D341Med (cell line): ENCODE measurements around the gene LRMDA.

Source experiments
- DNase-seq: peaks from one replicate; pipeline ENCODE4 v3.0.0; 2012; ENCODE audit warnings: low spot score

LRMDA gene

DNA sequence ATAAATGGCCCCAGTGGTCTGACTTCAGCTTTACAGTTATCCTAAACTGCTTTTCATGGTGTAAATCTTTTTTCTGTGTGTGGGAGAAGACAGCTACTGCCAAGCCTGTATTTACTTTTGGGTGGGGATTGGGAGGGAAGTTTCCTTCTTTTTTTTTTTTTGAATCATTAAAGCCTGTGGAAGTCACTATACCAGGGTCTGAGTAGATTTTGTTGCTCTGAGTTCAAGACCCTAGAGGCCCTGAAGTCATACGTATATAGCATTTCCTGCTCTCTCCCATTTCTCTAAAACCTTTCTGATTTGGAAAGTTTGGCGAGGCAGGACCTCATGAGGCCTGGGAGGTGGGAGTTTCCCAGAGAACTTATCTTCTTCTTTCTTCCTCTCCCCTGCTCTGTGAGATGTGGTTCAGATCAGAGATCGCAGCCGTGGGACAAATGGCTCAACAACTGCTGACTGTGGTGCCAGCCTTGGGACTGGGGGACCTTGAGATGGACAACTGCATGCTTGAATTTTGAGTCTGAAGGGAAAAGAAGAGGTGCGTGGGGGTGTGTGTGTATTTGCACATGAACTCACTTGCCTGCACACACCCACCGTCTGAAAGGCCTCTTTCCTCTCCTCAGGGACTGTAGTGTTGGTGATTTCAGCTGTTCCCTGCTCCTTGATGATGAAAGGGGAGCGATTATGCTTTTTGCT lies 18.1 kb downstream of the LRMDA start:
- no peak for DNase-seq

DNA sequence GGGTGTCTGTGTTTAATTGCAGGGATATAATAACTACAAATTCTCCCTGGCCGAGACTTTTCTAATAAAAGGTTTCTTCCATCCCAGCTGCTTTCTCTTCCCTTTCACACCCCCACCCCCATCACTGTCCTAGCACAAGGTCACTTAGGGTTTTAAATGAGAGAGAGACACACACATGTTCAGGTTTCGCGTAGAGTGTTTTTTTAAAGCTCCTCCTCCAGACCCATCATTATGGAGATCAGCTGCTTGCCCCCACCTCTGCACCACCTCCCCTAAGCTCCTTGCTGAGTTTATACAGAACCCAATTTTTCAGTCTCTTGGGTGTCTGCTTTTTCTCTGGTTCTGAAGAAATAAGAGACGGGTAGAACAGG lies 18.6 kb downstream of the LRMDA start:
- DNase-seq: no peak

DNA sequence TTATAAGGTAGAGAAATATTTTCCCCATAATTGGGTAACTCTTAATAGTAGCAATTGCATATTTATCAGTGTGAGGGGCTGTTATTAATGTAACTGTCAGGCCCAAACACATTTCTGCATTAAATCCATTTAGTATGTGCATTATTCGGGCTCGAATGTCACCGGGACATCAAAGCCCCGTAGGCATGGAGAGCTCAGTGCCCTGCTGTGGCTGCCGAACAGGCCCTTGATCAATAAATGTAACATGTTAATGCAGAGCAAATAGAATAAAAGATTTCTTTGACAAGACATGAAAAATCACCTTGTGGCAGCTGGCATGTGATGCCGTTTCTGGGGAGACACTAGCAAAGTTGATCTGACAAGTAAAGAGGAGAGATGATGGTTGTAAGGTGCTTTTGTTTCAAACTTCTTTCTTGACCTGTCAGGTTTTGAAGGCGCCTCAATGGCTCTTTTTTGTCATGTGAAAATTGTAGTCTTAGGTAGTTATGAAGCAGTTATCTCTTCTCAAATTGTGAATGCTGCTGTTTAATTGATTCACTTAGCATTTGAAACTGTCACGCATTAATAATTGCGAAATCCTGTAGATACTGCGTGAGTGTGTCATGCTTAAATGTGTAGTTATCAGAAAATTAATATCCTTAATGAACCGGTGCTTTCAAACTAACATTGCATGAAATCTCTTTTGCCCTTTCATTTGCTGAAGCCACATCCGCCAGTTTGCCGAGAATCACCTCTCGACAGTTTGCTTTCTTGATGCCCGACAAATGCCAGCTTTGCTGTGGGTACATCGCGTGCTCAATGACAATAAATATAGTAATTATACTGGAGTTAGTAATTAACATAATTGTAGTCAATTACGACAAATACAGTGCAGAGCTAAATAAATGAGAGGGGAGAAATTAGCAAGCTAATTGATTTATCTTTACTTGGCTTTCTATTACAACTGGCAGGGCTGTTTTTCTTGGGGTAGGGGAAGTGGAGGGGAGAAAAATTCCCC lies 19.5 kb downstream of the LRMDA start:
- no peak for DNase-seq

DNA sequence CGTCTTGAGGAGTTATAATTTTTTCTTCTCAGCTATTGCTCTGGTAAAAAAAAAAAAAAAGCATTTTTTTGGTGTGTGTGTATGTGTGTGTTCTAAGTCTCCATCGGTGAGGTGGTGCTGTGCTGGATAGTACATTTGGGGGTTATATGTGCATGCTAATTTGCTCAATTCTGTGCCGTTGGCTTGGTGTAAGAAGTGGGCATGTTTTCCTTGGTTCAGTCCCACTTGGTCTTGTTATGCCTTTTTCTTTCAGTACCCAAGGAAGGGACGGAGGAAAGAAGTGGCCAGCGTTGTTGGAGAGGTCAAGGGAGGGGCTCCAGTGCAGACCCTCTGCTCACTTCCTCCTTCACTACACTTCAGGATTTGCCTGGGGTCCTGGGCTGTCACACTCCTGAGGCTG lies 20.4 kb downstream of the LRMDA start:
- DNase-seq: no peak

DNA sequence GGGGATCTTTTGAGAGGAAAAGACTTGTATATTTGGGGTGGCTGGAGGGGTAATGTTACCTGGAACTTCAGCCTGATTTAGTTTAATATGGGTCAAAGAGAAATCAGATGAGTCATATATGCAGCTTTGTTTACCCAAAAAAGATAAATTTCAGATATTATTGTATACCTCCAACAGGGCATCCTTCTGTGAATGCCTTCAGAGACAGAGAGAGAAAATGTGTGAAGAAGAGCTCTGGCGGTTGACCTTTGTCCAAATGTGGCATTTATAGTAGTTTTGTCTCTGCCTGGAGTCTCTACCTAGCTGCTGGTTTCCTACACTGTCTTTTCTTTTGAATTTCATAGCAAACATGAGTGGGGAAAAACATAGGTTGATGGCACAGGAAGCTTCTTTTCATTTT lies 21.6 kb downstream of the LRMDA start:
- no peak for DNase-seq

DNA sequence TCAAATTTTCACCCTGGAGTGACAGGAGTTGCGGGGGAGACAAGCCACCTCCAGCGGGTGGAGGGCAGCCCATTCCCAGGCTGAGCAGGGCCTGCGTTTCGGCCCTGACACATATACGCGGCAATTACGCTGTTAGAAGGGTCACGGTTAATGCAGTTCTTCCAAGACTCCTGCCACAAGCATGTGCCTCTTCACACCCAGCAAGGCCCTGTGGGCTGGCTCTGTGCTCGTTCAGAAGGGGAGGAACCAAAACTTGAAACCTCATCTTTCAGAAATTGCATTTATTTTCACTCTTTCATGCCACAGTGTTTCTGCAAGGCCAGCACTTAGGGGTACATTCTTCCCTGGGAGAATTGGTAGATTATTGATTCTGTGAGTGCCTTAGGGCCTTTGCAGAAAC lies 24.7 kb downstream of the LRMDA start:
- DNase-seq: no peak

DNA sequence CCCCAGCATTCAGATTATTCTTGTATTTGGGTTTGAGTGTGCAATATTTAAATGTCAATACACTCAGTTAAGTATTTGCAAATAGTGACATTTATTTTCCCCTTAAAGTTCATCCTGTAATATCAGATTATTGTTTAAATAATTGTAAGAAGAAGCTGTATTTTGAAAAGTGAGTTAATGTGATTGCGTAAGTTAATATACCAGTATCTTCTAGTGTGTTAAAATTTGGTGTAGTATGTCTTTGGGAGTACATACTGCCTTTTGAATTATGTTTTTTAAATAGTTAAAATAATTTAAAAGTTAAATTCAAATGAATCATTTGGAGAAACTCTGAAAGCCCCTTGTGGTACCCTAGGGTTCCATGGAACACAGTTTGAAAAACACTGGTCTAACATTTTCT lies 28.6 kb downstream of the LRMDA start:
- DNase-seq: no peak

DNA sequence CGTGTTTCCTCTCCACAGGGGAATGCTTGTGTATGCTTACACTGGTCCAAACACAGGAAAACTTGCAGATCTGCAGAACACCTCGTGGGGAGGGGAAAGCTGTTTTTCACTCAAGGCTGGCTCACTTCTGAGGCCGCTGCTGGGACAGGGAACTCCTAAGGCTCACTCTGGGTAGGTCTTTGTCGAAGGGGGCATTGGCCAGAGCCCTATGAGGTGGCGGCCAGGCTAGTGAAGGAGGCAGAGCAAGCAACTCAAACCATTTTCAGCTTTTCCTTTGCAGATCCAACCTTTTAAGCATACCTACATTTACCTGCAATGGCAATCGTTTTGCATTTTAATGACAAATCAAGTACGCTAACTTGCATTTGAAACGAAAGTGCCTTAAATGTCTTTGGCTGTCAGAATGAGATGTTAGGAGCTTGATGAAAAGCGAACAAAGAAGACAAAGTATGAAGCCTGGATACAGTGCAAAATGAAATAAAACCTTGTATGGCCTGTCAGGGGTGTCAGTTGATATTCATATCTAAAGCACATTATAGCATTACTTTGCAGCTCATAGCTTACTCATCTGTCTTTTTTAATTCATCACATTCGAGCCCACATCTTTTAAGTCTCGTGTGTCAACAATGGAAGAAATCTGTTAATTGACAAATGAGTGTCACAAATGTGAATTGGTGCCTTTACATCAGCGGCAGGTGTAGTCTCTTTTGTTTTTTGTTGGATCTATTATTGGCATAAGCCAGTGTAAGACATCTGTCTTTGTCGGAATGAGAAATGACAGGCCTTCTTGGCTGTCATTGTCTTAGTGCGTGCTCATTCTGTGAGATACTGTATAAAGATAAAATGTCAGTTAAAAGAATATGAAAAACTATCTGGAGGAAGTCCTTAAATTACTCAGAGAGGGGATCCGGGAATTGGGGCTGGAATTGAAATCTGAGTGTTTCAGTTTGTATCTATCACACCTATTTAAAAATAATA lies 30.5 kb downstream of the LRMDA start:
- DNase-seq: no peak

DNA sequence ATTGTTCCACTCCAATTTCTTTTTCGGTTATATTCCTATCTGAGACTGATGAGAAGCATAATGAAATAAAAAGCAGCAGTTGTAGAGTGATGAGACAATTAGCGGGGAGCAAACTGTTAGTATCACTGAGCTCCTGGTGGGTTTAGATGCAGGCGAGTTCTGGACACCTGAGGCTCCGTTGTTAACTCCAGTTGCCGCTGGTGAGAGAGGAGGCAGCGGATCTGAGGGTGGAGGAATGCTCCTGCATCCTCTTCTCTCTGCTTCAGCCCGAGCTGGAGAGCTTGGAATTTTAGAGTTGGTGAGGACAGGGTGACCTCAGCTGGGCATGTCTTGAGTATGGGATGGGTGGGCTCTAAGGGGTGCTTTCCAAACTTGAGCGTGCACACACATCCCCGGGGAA lies 31.4 kb downstream of the LRMDA start:
- no peak for DNase-seq

DNA sequence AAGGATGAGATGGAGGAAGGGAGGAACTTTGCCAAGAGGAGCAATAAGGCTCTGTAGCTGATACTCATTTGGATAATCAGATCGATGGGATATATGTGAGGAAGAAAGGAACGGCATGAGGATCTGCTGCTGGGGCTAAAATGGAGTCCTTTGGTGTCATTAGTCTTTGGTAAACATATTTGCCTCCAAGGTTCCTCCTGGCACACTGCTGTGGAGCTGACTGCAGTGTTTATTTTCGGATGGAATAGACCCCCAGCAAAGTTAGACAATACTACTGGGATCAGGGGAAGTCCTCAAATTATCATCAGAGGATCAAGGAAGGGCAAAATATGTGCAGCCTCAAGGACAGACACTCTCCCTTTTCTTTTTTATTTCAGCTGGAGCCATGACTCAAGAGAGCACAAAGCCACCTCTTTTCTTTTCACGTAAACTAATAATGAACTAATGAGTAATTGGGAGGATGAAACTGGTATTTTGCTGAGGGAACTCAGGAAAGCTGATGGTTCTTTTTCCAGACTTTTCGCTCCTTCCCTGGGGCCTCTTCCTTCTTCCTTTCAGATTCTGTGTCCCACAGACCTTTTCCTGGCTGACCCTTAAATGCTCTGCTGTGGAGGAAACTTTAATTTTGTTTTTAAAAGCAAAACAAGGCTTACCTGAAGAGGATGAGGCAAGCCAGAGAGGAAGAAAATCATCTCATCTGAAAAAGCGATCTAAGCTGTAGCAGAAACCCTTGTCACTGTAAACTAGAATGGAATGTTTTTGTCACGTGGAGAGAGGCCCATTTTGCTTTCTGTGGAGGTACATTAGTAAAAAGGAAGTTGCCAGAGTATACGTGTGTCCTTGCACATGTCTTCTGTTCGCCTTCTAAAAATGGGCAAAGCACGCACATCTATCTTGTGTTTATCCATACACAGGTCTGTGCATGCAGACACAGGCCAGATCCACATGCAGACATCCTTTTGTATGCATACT lies 33.3 kb downstream of the LRMDA start:
- no peak for DNase-seq

DNA sequence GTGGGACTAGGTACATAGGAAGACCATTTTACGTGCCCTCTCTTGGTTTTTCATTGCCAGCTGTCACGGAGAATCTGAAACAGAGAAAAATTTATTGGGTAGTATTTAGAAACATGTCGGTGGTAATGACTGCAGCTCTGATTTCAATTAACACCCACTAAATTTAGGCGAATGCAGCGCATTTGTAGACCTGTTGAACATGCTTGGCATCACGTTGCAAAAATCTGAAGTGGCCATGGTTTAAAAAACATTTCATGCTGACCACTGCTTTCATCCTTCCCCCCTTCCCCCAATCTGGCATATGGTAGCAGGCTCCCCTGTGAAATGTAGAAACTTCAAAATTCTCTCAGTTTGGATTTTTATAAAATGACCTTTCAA lies 34.0 kb downstream of the LRMDA start:
- no peak for DNase-seq

DNA sequence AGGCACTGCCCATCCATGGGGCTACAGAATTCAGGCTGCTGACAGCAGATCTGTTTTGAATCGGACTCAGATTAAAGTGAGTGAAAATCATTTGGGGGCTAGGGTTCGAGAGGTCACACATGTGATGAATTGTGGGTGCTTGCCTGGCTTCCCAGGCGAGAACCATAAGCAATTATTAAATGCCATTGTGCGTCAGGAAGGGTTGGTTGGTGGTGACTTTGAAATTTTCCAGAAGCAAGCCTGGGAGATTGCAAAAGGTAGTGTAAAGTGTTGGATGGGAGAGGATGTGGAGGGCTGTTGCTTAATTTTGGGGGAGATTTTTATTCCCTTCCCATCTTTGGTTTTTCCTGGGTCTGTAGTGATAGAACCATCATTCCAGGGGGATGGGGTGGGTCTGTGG lies 34.6 kb downstream of the LRMDA start:
- no peak for DNase-seq

DNA sequence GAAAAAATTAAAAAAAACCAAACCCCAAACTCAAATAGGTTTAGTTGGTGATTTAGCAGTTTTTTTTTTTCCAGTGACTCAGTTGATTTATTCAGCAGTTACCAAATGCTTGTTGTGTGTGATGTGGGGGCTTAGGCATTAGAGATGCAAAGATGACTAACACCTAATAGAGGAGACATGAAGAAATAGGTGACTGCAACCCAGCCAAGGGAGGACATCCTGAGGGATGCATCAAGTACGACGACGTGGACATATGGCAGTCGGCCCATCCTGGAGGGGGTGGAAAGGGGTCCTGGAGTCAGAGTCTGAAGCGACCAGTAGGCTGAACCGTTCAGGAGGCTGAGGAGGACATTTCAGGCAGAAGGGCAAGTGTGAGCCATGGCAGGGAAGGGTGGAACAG lies 35.5 kb downstream of the LRMDA start:
- DNase-seq: no peak

DNA sequence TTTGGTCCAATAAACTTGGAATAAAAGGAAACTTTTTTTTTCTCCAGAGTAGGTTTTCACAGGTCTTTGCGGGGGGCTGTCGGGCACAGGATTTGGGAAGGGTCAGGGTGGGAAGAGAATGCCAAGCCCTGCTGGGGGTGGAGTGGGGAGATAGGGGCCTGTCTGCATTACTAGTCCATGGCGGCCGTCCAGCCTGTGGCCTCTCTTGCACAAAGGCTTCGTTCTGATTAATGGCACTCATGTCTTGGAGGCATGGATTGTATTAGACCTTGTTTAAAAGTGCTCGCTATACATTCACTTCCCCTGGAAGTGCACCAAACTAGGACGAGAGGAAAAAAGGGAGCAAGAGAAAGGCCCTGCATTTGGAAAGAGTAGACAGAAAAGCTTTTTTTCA lies 37.2 kb downstream of the LRMDA start:
- DNase-seq: no peak

DNA sequence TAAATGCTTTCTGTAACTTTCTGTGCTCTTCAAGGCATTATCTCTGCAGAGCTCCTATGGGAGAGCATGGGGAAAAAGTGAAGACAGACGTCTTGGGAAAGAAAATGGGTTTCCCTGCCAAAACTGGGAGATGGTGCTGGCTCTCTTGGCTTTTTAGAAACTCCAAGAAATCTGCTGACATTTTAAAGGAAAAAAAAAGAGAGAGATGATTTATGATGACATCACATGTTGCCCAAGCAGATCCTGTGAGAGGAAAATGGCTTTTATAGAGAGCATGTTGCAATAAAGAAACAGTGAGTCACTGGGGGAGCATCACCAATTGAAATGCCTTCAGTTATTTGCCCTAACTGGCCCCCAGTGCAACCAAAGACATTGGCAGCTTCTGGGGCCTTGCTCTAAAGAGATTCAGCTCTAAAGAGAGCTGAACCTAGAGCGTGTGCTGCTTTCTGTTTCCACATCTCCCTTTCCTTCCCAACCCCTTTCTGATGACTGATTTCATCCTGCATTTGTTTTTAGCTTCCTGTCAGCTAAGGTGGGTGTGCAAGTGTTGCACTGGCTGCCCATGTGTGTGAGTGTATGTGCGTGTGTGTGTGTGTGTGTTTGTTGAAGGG lies 37.7 kb downstream of the LRMDA start:
- DNase-seq: no peak

DNA sequence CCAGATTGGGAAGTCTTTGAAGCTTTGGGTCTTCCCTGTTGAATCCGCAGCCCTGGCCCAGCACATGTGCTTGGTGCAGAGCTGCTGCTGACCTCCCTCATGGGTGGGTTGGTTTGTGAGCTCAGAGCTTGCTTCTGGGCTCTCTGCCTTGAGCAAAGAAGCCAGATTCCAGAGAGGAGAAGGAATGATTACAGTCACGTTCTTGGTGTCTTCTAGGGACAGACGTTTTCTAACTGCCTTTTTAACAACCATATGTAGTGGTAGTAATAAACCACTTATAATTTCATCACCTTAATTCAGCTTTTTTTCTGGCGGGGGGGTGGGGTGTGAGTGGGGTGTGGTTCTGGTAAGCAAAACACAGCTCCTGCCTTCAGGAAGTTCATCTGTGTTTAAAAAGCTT lies 39.5 kb downstream of the LRMDA start:
- no peak for DNase-seq

DNA sequence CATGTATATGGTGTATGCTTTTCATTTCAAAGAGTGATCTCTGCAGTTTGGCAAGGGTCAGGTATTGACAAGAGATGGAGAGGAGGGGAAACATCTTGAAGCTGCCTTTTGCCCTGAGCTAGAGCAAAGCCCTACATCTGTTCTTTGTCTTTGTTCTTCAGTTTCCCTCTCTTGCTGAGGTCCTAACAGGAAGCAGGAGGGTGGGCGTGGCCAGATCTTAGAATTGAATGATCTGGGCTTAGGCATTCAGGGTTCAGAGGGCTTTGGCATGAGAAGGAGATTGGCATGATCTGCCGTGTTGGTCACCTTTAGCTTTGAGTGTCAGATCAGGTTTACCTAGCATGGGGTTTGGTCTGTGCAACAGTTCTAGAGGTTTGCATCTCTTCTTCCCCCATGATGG lies 41.3 kb downstream of the LRMDA start:
- no peak for DNase-seq

DNA sequence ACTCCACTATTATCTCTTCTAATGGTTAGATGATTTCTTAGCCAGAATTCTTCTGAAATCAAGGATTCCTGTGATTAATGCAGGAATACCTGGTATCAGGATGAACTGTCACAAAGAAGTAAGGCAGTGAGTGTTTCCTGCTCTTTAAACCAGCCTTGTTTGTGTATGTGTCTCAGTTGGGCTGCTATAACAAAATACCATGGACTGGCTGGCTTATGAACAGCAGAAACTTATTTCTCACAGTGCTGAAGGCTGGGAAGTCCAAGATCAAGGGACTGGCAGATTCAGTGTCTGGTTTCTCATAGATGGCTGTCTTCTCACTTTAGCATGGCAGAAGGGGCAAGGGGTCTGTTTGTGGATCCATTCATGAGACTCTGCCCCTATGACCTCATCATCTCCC lies 42.7 kb downstream of the LRMDA start:
- no peak for DNase-seq

DNA sequence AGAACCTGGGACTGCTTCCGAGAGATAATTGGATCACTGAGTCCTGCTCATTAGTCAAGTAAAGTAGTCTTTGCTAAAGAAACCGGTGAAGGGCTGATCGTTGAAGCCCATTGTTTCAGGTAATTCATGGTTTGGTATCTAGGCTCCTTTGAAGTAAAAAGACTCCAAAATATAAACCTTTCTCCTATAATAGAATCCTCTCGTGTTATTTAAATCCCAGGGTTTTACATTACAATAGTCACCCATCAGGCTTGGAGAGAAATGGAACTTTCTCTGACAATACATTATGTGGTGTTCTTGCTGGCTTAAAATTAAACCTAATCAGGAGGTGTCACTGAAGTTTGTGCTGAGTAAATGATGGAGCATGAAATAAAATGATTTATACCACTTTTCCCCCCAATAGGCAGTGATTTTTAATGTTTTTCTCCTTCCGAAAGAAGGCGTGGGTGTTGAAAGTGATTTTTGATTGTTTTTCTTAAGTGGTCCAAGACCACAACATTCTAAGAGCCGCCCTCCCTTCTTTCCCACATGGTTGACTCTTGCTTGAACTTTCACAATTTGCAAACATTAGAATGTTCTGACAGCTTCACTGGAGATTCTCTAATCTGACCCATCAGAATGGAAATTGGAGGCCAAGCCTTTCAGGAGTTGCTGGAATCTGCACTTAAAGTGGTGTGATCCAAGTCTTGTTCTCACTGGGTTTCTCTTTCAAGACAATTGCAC lies 44.2 kb downstream of the LRMDA start:
- DNase-seq: no peak

DNA sequence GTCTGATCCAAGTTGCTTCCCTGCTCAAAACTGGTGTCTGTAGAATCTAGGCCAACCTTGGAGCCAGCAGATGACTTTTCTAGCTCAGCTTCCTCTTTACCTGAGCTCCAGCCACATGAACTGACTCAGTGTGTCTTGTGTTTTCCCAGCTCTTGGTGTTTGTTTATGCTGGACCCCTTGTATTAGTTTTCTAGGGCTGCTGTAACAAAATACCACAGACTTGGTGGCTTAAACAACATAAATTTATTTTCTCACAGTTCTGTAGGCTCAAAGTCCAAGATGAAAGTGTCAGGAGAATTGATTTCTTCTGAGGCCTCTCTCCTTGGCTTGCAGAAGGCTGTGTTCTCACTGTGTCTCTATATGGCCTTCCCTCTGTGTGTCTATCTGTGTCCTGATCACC lies 45.1 kb downstream of the LRMDA start:
- no peak for DNase-seq
